Measurements from ENCODE around the gene PDE4D. TPM values are rescaled to one million over a fixed set of nuclear protein-coding genes. Genes with fewer than 3 reads are reported as not detected.

The PDE4D gene
- total and polyA plus RNA-seq, 2 donors (not counting 1 experiment from before 2014, with no cell fraction given): 14.9 to 171 TPM

GRCh38 chr5:59684388-59685190, 208.9 kb downstream of the PDE4D start:
- no peak overlapping the region for H3K4me2 ChIP-seq (replicated peaks; ENCODE audit: low read depth, low read length, poor library complexity, severe bottlenecking)

More at GRCh38 chr5:59684388-59685190, 208.9 kb downstream of the PDE4D start:
- H3K36me3 ChIP-seq (replicated peaks in 1 of 2; ENCODE audit: control extremely low read depth in 1 of 2, control insufficient read depth in 1 of 2, extremely low read depth in 1 of 2, insufficient read depth in 2 of 2, low read length in 1 of 2): peaks cover 0 to 1% of the 10 kb centered on the region in 2 experiments
- ChIA-PET CTCF (interaction anchor here (0.8 to 2.7 kb wide), 2 partner anchors 8 to 12 kb away, joined by 3 to 7 read pairs; no protein-coding TSS in a partner anchor), POLR2A (no interaction called here)
- TF ChIP-seq CTCF (IDR thresholded peaks at IDR 0.05): no peak
- no peak for TF ChIP-seq EZH2 (IDR thresholded peaks at IDR 0.05; ENCODE audit: borderline replicate concordance, insufficient read depth, low read depth, low read length, poor library complexity, severe bottlenecking)
- H3K27ac ChIP-seq (ENCODE audit: low read length in 2 of 2): no peak overlapping the region
- intact Hi-C loops (cut with micrococcal nuclease): no loop called here
- H3K79me2 ChIP-seq (ENCODE audit: control insufficient read depth, insufficient read depth, low read length): no peaks in the 10 kb centered on the region
- H3K9ac ChIP-seq (ENCODE audit: low read length): no peak overlapping the region
- H3K27me3 ChIP-seq (replicated peaks in 1 of 4; ENCODE audit: control extremely low read depth in 1 of 4, control insufficient read depth in 3 of 4, insufficient read depth in 4 of 4, low read length in 3 of 4): no peaks in the 10 kb centered on the region
- no peaks in the 10 kb centered on the region for H3K9me3 ChIP-seq (ENCODE audit: control extremely low read depth in 1 of 3, control insufficient read depth in 2 of 3, insufficient read depth in 1 of 3, low read length in 2 of 3)
- Mint-ChIP-seq H3K4me1 (peaks cover 16% of the 10 kb centered on the region), H3K27me3 (no peaks in the 10 kb centered on the region), H3K27ac (no peak overlapping the region), H3K4me3 (no peak overlapping the region), H3K9me3 (ENCODE audit: insufficient read depth) (no peaks in the 10 kb centered on the region)
- WGBS (ENCODE audit: insufficient coverage): 100% methylated on average over 1 of the region's 4 CpGs
- peaks cover 0 to 4% of the 10 kb centered on the region in 2 donors for H3K4me1 ChIP-seq (ENCODE audit: control insufficient read depth in 2 of 2, insufficient read depth in 2 of 2, low read length in 2 of 2)
- no peaks in the 10 kb centered on the region for H4K20me1 ChIP-seq (ENCODE audit: control insufficient read depth, insufficient read depth, low read length, poor library complexity, severe bottlenecking)
- ATAC-seq (ENCODE audit: low read depth) (no peak), DNase-seq (no peak)
- no peak overlapping the region for H2AFZ ChIP-seq (ENCODE audit: insufficient read depth, low read depth, low read length, poor library complexity, severe bottlenecking)
- H3K4me3 ChIP-seq (ENCODE audit: control extremely low read depth in 1 of 5, extremely low read depth in 1 of 5, insufficient read depth in 1 of 5, low read depth in 2 of 5, low read length in 4 of 5): no peak overlapping the region
